MG63 (cell line): ENCODE data around the gene ZNF398. TPM values are rescaled to one million over a fixed set of nuclear protein-coding genes. Genes with fewer than 3 reads are reported as not detected.
"Not testable (repeated sequence)": the region's sequence is repeated elsewhere in the genome, so short reads cannot be mapped to it uniquely, and the experiment has no call there.

Experiments used
- DNase-seq: peaks from one replicate; pipeline ENCODE4 v3.0.0-alpha.2; 2020
- H3K27me3 ChIP-seq: fragments of 250-450 bp; sonication (Bioruptor Pico); 2 replicates; pipeline ENCODE4 v1.5.1; 2020; ENCODE audit warnings: mild to moderate bottlenecking, moderate library complexity
- H3K36me3 ChIP-seq: fragments of 250-450 bp; sonication (Bioruptor Pico); 2 replicates; pipeline ENCODE4 v1.5.1; 2020; ENCODE audit warnings: mild to moderate bottlenecking, moderate library complexity
- H3K4me3 ChIP-seq: fragments of 250-450 bp; sonication (Bioruptor Pico); 2 replicates; pipeline ENCODE4 v1.5.1; 2020; ENCODE audit warnings: mild to moderate bottlenecking, moderate library complexity
- H3K9me3 ChIP-seq: fragments of 250-450 bp; sonication (Bioruptor Pico); 2 replicates; pipeline ENCODE4 v1.5.1; 2020; ENCODE audit warnings: mild to moderate bottlenecking, moderate library complexity
- total RNA-seq: library from RNA; depleted of rRNA; stranded (reverse); fragments of >200 nt; shearing (Covaris generic); gene quantifications from 2 replicates; pipeline ENCODE4 v1.2.3, GENCODE V29; 2014; ENCODE audit warnings: low replicate concordance

ZNF398 gene
- total RNA-seq, 1 experiment from 2014 or later = 2.6 TPM

DNA sequence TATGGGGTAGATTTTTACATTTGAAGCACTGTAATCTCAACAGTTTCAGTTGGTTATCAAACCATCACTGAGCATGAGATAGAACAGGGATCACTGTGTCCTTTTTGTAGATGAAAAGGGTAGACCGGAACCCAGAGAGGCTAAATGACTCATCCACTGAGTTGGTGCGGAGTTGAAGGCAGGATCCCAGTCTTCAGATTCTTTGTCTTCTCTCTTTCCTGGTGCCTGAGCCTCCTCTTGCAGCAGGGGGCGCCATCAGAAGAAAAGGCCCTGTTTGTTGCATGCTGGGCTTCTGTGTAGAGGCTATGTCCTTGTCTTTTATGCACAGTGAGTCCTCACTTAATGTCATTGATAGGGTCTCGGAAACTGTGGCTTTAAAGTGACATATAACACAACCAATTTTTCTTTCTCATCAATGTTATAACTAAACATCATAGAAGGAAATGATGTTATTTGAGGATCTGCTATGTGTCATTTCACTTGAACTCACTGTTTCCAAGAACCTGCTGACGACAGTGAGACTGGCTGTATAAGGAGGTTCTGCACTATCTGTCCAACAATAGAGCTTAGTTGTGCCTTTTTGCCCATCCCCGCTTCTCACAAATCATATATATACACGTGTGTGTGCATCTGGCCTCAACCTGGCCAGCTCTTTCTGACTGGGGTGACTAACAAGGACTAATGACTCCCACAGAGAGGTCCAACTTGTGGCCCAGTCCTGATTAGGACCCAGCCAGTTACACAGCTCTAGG lies 62.4 kb downstream of the ZNF398 start:
- Histone ChIP-seq H3K4me3 (no peak overlapping the region), H3K9me3 (no peaks in the 10 kb centered on the region), H3K36me3 (peaks cover 31% of the 10 kb centered on the region), H3K27me3 (no peaks in the 10 kb centered on the region)
- peak; percentile 26 for DNase-seq

DNA sequence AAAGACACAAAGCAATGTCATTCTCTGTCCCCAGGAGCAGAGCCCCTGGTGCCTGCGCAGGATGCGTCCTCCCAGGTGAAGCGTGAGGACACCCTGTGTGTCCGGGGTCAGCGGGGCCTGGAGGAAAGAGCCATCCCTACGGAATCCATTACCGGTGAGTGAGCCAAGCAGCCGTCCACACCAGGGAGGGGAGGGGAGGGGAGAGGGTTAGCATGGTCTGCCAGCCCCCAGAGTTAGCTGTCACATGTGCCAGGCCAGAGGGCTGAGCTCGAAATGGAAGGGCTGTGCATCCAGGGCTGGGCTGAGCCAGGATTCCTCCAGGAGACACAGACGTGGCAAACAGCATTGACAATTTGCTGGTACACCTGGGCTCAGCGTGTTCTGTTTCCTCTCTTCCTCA lies 63.3 kb downstream of the ZNF398 start:
- H3K27me3 ChIP-seq = no peaks in the 10 kb centered on the region
- DNase-seq = no peak
- H3K4me3 ChIP-seq = no peak overlapping the region
- peaks cover 30% of the 10 kb centered on the region for H3K36me3 ChIP-seq
- no peaks in the 10 kb centered on the region for H3K9me3 ChIP-seq

- Histone ChIP-seq H3K27me3 (no peaks in the 10 kb centered on the region), H3K36me3 (peaks cover 22% of the 10 kb centered on the region), H3K9me3 (no peaks in the 10 kb centered on the region), H3K4me3 (no peak overlapping the region)
- no peak for DNase-seq
Measured at GRCh38 chr7:149214020-149214720, 66.9 kb downstream of the ZNF398 start.

- DNase-seq = no peak
- no peaks in the 10 kb centered on the region for H3K27me3 ChIP-seq
Measured at GRCh38 chr7:149216402-149216801, 69.1 kb downstream of the ZNF398 start.

GRCh38 chr7:149217570-149217969 lies 70.3 kb downstream of the ZNF398 start:
- Histone ChIP-seq H3K9me3 (no peaks in the 10 kb centered on the region), H3K4me3 (no peak overlapping the region), H3K27me3 (no peaks in the 10 kb centered on the region), H3K36me3 (peaks cover 7% of the 10 kb centered on the region)
- DNase-seq = no peak

More at GRCh38 chr7:149216402-149216801, 69.1 kb downstream of the ZNF398 start:
- Histone ChIP-seq H3K36me3 (peaks cover 13% of the 10 kb centered on the region), H3K4me3 (no peak overlapping the region), H3K9me3 (no peaks in the 10 kb centered on the region)

DNA sequence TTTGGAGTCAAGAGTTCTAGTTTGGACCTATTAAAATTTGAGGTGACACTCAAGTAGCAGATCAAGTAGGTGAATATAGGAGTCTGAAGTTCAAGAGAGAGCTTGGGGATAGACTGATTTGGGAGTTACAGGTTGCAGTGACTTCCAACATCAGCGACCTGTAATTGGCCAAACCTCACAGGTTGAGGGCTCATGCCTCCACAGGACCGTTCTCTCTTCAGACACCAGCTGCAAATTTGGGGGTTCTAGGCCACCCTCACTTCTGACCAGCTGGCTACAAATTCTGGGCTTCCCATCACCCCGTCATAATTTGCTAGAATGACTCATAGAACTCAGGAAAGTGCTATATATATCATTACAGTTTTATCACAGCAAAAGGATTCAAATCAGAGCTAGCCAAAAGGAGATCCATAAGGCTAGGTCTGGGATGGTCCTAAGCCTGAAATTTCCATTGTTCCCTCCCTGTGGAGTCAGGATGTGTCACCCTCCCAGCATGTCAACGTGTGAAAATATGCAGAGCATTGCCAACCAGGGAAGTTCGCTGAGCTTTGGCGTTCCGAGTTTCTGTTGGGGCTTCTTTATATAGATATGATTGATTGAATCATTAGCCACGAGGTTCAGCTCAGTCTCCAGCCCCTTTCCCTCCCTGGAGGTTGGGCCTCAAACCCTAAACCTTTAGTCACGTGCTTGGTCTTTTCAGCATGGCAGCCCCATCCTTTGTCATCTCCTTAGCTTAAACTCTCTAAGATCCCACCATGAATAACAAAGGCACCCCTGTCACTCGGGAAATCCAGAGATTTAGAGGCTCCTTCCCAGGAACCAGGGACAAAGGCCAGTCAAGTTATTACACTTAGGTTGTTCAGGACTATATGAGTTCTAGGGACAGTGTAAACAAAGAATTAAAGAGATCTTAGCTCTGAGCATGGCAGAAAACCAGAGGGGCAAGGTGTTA lies 71.5 kb downstream of the ZNF398 start:
- Histone ChIP-seq H3K27me3 (no peaks in the 10 kb centered on the region), H3K36me3 (peaks cover 7% of the 10 kb centered on the region), H3K4me3 (no peak overlapping the region), H3K9me3 (no peaks in the 10 kb centered on the region)
- DNase-seq = no peak

DNA sequence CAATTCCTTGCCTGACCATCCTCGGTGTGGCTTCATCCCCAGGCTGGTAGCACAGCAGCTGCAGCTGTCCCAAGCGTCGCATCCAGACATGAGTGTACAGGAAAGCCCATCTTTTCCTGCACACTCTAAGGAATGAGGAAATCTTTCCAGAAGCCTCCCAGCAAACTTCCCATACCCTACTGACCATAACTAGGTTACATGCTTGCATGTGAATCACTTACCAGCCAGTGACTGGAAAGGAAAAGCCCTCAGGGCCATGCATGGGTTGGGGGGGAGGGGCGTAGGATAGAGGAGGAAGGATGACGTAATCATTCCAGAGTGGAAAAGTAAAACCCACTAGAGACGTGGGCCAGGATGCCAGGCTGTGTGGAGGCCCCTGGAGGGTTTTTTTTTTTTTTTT lies 73.3 kb downstream of the ZNF398 start:
- no peak for DNase-seq
- Histone ChIP-seq H3K4me3 (no peak overlapping the region), H3K27me3 (no peaks in the 10 kb centered on the region), H3K9me3 (no peaks in the 10 kb centered on the region), H3K36me3 (peaks cover 3% of the 10 kb centered on the region)

GRCh38 chr7:149223176-149223575 lies 75.9 kb downstream of the ZNF398 start:
- peaks cover 3% of the 10 kb centered on the region for H3K36me3 ChIP-seq
- H3K9me3 ChIP-seq = no peaks in the 10 kb centered on the region
- H3K27me3 ChIP-seq = no peaks in the 10 kb centered on the region
- no peak for DNase-seq
- H3K4me3 ChIP-seq = no peak overlapping the region

DNA sequence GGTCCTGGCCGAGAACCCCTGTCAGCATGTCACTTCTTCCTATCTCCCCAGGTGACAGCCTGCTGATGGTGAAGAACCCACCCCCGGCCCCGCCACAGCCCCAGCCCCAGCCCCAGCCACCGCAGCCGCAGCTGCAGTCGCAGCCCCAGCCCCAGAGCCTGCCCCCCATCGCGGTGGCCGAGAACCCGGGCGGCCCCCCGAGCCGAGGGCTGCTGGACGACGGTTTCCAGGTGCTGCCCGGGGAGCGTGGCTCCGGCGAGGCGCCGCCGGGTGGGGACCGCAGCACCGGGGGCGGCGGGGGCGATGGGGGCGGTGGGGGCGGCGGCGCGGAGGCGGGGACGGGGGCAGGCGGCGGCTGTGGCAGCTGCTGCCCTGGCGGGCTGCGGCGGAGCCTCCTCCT lies 76.5 kb downstream of the ZNF398 start:
- Histone ChIP-seq H3K9me3 (no peaks in the 10 kb centered on the region), H3K36me3 (peaks cover 3% of the 10 kb centered on the region), H3K27me3 (no peaks in the 10 kb centered on the region), H3K4me3 (no peak overlapping the region)
- no peak for DNase-seq

- Histone ChIP-seq H3K36me3 (peaks cover 3% of the 10 kb centered on the region), H3K27me3 (no peaks in the 10 kb centered on the region), H3K4me3 (no peak overlapping the region), H3K9me3 (no peaks in the 10 kb centered on the region)
- no peak for DNase-seq
Measured at GRCh38 chr7:149224352-149224751, 77.1 kb downstream of the ZNF398 start.

GRCh38 chr7:149225106-149225505 lies 77.9 kb downstream of the ZNF398 start:
- no peak overlapping the region for H3K4me3 ChIP-seq
- peaks cover 3% of the 10 kb centered on the region for H3K36me3 ChIP-seq
- no peak for DNase-seq
- no peaks in the 10 kb centered on the region for H3K27me3 ChIP-seq
- H3K9me3 ChIP-seq = no peaks in the 10 kb centered on the region

- Histone ChIP-seq H3K4me3 (no peak overlapping the region), H3K36me3 (no peaks in the 10 kb centered on the region; the same call in 1 of the 2 replicates), H3K27me3 (no peaks in the 10 kb centered on the region), H3K9me3 (no peaks in the 10 kb centered on the region)
- DNase-seq = no peak
Measured at GRCh38 chr7:149225656-149226055, 78.4 kb downstream of the ZNF398 start.

- not testable (repeated sequence) for H3K27me3 ChIP-seq, H3K4me3 ChIP-seq, H3K36me3 ChIP-seq, DNase-seq, H3K9me3 ChIP-seq
Measured at GRCh38 chr7:149226366-149226765, 79.1 kb downstream of the ZNF398 start.

DNA sequence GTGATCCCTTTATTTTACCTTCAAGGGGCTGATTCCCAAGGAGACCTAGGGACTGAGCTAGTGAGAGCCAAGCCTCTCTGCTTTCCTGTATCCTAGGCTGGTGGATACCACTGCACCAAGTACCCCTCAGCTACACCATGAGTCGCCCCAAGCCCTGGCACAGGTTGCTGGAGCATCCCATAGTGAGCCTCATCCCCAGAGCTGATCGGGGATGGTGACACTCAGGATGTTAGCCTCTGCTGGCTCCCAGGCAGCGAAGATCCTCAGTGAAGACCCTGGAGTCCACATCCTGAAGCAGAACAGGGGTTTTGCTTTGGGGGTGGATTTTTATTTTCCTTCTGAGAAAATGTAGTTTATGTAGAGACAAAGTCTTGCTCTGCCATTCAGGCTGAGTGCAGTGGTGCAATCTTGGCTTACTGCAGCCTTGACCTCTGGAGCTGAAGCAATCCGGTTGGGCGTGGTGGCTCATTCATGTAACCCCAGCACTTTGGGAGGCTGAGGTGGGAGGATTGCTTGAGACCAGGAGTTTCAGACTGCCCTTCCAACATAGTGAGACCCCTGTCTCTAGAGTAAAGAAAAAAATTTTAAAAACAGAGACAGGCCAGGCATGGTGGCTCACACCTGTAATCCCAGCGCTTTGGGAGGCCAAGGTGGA lies 79.7 kb downstream of the ZNF398 start:
- H3K9me3 ChIP-seq = no peaks in the 10 kb centered on the region
- no peak for DNase-seq

GRCh38 chr7:149228831-149229471 lies 81.7 kb downstream of the ZNF398 start:
- H3K36me3 ChIP-seq = no peaks in the 10 kb centered on the region; the same call in 1 of the 2 replicates
- no peaks in the 10 kb centered on the region for H3K27me3 ChIP-seq
- no peak overlapping the region for H3K4me3 ChIP-seq
- no peak for DNase-seq
- H3K9me3 ChIP-seq = no peaks in the 10 kb centered on the region

More for the DNA sequence above, 79.7 kb downstream of the ZNF398 start:
- Histone ChIP-seq H3K36me3 (no peaks in the 10 kb centered on the region; the same call in 1 of the 2 replicates), H3K27me3 (no peaks in the 10 kb centered on the region), H3K4me3 (no peak overlapping the region)

DNA sequence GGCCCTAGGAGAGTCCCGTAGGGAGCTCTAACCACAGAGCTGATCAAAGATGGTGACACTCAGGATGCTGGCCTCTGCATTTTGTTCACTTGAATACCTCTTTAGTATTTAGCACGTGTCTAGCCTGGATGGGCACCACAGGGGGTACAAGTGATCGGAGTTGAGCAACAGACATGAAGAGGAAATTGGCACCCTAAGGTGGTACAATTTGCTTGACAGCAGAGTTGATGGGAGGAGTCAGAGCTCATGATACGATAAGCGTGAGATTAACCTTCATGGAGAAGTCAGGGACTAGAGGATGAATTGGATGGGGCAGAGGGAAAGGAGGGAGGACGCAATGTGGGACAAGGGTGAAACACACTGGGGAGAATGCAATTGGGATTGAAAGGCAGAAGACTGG lies 82.3 kb downstream of the ZNF398 start:
- no peaks in the 10 kb centered on the region for H3K27me3 ChIP-seq
- no peaks in the 10 kb centered on the region; the same call in 1 of the 2 replicates for H3K36me3 ChIP-seq
- DNase-seq = no peak
- no peaks in the 10 kb centered on the region for H3K9me3 ChIP-seq
- H3K4me3 ChIP-seq = no peak overlapping the region
